ENCODE measurements around the gene SMYD3.

Gene SMYD3

GRCh38 chr1:246189126-246189525 is 318.0 kb downstream of the SMYD3 start:
- in situ Hi-C loops (cut with MboI; ENCODE audit: low sequenced_read_pairs): no loop called here

- in situ Hi-C loops (cut with MboI; ENCODE audit: low sequenced_read_pairs): no loop called here
Measured at GRCh38 chr1:246187834-246188372, 319.2 kb downstream of the SMYD3 start.

DNA sequence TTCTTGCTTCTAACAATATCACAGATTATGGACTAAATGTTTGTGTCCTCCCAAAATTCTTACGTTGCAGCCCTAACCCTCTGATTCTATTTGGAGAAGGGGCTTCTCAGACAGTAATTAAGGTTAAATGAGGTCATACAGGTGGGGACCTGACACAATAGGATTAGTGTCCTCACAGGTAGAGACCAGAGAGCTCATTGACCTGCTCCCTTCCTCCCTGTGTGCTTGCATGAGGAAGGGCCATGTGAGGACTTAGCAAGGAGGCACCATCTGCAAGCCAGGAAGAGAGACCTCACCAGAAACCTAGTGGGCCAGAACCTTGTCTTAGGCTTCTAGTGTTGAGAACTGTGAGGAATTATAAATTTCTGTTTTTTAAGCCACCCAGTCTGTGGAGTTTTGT is 322.6 kb downstream of the SMYD3 start:
- in situ Hi-C loops (cut with MboI; ENCODE audit: low sequenced_read_pairs): no loop called here

GRCh38 chr1:246182149-246182851 is 324.8 kb downstream of the SMYD3 start:
- in situ Hi-C loops (cut with MboI; ENCODE audit: low sequenced_read_pairs): no loop called here

- in situ Hi-C loops (cut with MboI; ENCODE audit: low sequenced_read_pairs): no loop called here
Measured at GRCh38 chr1:246181241-246181640, 325.8 kb downstream of the SMYD3 start.

DNA sequence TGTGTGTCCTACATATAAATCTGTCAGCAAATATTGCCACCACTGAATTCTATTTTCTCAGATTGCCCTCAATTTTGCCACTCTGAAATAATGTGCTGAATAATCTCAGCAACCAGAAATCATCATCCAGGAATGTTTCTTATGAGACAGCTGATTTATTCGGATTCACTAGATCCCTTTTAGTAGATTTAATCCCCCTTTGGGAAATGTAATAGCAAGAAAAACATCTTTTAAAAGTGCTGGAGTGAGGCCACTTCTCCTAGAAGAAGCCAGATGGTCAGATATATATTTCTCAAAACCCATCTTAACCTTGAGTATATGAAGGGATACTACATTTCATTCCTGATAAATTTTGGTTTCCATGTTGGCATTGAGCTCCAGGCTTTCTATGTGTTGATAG is 327.7 kb downstream of the SMYD3 start:
- in situ Hi-C loops (cut with MboI; ENCODE audit: low sequenced_read_pairs): no loop called here

GRCh38 chr1:246178717-246179311 is 328.3 kb downstream of the SMYD3 start:
- in situ Hi-C loops (cut with MboI; ENCODE audit: low sequenced_read_pairs): no loop called here

DNA sequence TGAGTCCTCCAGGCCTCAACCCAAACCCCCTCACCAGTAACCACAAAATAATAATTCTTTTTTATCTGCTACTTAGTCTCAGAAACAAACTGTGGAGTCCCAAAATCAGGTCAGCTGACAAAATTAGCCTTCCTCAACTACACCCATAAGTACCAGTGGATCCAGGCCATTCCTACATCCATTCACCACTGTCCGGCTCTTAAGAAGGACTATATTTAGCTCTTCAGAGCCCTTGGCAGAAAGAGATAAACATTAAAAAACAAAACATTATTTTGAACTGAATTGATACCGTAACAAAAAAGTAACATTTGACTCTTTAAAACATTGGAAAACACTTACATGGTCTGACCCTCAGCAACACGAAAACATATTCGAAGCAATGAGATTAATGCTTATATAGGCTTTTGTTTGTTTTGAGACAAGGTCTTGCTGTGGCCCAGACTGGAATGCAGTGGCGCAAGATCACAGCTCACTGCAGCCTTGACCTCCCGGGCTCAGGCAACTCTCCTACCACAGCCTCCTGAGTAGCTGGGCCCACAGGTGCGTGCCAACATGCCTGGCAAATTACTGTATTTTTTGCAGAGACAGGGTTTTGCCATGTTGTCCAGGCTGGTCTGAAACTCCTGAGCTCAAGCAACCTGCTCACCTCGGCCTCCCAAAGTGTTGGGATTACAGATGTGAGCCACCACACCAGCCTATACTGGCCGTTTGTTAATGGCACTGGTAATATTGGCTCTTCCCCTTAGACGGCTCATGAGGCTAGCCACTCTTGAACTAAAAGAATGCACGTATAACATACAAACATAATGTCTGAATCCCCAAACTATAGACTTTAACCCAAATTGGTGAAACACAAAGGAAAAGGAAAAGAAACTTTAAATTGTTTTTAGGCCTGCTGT is 330.7 kb downstream of the SMYD3 start:
- in situ Hi-C loops (cut with MboI; ENCODE audit: low sequenced_read_pairs): no loop called here

- in situ Hi-C loops (cut with MboI; ENCODE audit: low sequenced_read_pairs): no loop called here
Measured at GRCh38 chr1:246170574-246171261, 336.4 kb downstream of the SMYD3 start.

DNA sequence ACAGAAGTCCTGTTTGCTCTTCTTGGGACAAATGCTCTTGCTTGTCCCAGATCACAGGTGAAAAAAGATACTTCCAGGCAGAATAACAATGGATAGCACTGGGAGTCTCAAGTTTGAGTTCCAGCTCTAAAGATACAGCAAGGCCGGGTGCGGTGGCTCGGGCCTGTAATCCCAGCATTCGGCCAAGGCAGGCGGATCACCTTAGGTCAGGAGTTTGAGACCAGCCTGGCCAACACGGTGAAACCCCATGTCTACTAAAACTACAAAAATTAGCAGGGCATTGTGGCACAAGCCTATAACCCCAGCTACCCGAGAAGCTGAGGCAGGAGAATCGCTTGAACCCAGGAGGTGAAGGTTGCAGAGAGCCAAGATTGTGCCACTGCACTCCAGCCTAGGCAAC is 337.6 kb downstream of the SMYD3 start:
- in situ Hi-C loops (cut with MboI; ENCODE audit: low sequenced_read_pairs): no loop called here

GRCh38 chr1:246169019-246169418 is 338.1 kb downstream of the SMYD3 start:
- in situ Hi-C loops (cut with MboI; ENCODE audit: low sequenced_read_pairs): no loop called here

- in situ Hi-C loops (cut with MboI; ENCODE audit: low sequenced_read_pairs): no loop called here
Measured at GRCh38 chr1:246166841-246167240, 340.2 kb downstream of the SMYD3 start.

DNA sequence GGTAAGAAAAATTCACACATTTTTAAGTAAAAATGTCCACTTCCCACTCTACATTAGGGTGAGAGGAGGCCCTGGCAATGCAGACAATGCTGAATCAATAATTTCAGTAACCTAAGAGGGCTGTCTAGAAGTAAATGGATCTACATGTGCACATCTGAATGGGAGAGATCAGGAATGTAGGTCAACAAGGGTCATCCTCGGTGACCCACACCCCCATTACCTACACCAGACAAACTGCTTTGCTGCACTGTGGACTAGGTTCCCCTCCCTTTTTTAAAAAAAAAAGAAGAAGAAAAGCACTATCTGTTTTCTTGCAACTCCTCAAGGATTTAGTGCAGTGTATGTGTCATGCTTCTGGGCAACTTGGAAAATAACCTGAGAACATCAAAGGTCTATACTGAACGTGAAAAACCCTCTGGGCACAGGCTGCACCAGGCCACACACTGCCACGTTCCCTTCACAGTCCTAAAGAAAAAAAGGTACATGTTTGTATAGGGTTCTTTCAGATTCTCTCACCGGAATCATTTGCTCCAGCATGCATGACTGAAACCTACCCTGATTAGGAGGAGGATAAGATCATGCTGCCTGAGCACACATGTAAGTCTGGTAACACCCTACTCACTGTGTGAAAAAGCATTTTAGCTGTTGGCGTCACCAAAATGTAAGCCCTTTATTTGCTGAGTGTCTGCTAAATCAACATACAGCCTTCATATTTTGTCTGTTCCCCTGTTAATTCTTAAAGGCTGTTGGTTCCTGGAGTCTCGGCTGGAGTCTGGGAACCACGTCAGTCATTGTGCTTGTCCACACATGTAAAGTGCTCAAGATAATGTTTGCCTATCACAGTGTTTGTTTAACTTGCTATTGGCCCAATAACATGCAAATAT is 341.0 kb downstream of the SMYD3 start:
- in situ Hi-C loops (cut with MboI; ENCODE audit: low sequenced_read_pairs): no loop called here

- in situ Hi-C loops (cut with MboI; ENCODE audit: low sequenced_read_pairs): no loop called here
Measured at GRCh38 chr1:246164764-246165163, 342.3 kb downstream of the SMYD3 start.

GRCh38 chr1:246162560-246162959 is 344.5 kb downstream of the SMYD3 start:
- in situ Hi-C loops (cut with MboI; ENCODE audit: low sequenced_read_pairs): no loop called here

DNA sequence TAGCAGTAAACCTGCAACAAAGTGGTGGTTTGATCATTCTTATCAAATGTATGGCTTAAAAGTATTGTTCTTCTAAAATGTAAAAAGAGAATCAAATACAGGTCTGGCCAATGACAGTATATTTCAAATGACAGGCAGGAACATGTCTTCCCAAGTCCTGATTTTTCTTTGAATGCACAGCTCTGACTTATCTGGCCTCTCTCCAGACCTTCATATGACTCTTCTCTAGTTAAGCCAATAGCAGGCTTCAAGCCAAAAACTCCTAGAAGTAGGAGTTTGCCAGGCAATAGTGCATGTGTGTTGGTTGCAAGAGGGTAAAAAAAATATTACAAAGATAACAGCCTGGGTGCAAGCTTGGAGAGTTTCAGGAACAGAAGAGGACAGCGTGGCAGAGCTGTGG is 345.5 kb downstream of the SMYD3 start:
- in situ Hi-C loops (cut with MboI; ENCODE audit: low sequenced_read_pairs): no loop called here

GRCh38 chr1:246160905-246161304 is 346.2 kb downstream of the SMYD3 start:
- in situ Hi-C loops (cut with MboI; ENCODE audit: low sequenced_read_pairs): no loop called here

- in situ Hi-C loops (cut with MboI; ENCODE audit: low sequenced_read_pairs): no loop called here
Measured at GRCh38 chr1:246160374-246160773, 346.7 kb downstream of the SMYD3 start.

GRCh38 chr1:246159279-246160227 is 347.5 kb downstream of the SMYD3 start:
- in situ Hi-C loops (cut with MboI; ENCODE audit: low sequenced_read_pairs): no loop called here

Measured in HL-60/S4 (cell line).